ENCODE measurements around the gene CGN. TPM values are rescaled to one million over a fixed set of nuclear protein-coding genes. Genes with fewer than 3 reads are reported as not detected.

The CGN gene
- total RNA-seq, 2 experiments from 2014 or later, result 0.08 to 0.28 TPM

GRCh38 chr1:151584780-151585179 is 73.6 kb downstream of the CGN start:
- H3K4me3 Mint-ChIP-seq, result no peak overlapping the region
- no peaks in the 10 kb centered on the region for H3K9me3 Mint-ChIP-seq
- peaks cover 0 to 2% of the 10 kb centered on the region in 2 experiments for H3K27me3 ChIP-seq (ENCODE audit: control insufficient read depth in 1 of 2, insufficient read depth in 2 of 2, low read length in 2 of 2)
- H3K36me3 Mint-ChIP-seq (ENCODE audit: low read depth), result no peaks in the 10 kb centered on the region
- H3K27ac Mint-ChIP-seq, result no peak overlapping the region
- no peaks in the 10 kb centered on the region for H3K36me3 ChIP-seq (ENCODE audit: insufficient read depth, low read length)
- no peak for DNase-seq
- no peak overlapping the region for H3K27ac ChIP-seq (ENCODE audit: low read depth in 1 of 2, low read length in 2 of 2)
- H3K4me1 Mint-ChIP-seq (ENCODE audit: low read depth), result no peaks in the 10 kb centered on the region
- H3K27me3 Mint-ChIP-seq, result peaks cover under 1% of the 10 kb centered on the region
- intact Hi-C loops (cut with DNase I, micrococcal nuclease), result no loop called here
- TF ChIP-seq CTCF (IDR thresholded peaks at IDR 0.05), result no peak
- ATAC-seq (ENCODE audit: poor library complexity), result no peak
- no peaks in the 10 kb centered on the region for H3K9me3 ChIP-seq (ENCODE audit: control insufficient read depth in 1 of 2, insufficient read depth in 1 of 2, low read length in 2 of 2)
- no peak overlapping the region for H3K4me3 ChIP-seq (ENCODE audit: low read length)
- ChIA-PET POLR2A (no interaction called here), CTCF (no interaction called here)
- no peaks in the 10 kb centered on the region for H3K4me1 ChIP-seq (ENCODE audit: insufficient read depth, low read length)

DNA sequence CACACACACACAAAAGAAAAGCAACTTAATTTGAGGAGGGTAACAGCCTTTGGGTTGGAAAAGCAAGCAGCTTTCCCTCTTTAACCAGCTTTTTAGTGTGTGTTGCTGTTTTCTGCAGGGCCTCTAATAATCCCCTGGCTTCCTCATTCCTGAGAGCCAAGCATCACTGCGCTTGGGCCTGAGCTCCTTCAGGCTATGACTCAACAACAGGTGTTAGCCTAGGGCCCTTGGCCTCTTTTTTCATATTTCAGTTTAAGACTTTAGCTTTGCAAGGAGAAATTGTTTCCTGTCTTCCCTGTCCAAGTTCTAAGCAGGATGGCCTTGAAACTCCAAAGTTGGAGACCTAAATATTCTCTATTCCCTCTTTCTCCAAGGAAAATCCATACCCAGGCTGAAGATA is 74.4 kb downstream of the CGN start:
- Mint-ChIP-seq H3K36me3 (ENCODE audit: low read depth) (no peaks in the 10 kb centered on the region), H3K27me3 (peaks cover 4% of the 10 kb centered on the region), H3K4me1 (ENCODE audit: low read depth) (no peaks in the 10 kb centered on the region), H3K9me3 (peaks cover under 1% of the 10 kb centered on the region), H3K4me3 (no peak overlapping the region), H3K27ac (no peak overlapping the region)
- no peaks in the 10 kb centered on the region for H3K36me3 ChIP-seq (ENCODE audit: insufficient read depth, low read length)
- TF ChIP-seq CTCF (IDR thresholded peaks at IDR 0.05), result no peak
- no peaks in the 10 kb centered on the region for H3K4me1 ChIP-seq (ENCODE audit: insufficient read depth, low read length)
- H3K27me3 ChIP-seq (ENCODE audit: control insufficient read depth in 1 of 2, insufficient read depth in 2 of 2, low read length in 2 of 2), result peaks cover 0 to 2% of the 10 kb centered on the region in 2 experiments
- intact Hi-C loops (cut with DNase I, micrococcal nuclease), result no loop called here
- ChIA-PET POLR2A (no interaction called here), CTCF (interaction anchor here (1.1 kb wide), 1 partner anchor 8 kb away, joined by 3 read pairs; no protein-coding TSS in a partner anchor)
- no peak for DNase-seq
- H3K4me3 ChIP-seq (ENCODE audit: low read length), result no peak overlapping the region
- H3K27ac ChIP-seq (ENCODE audit: low read depth in 1 of 2, low read length in 2 of 2), result no peak overlapping the region
- no peaks in the 10 kb centered on the region for H3K9me3 ChIP-seq (ENCODE audit: control insufficient read depth in 1 of 2, insufficient read depth in 1 of 2, low read length in 2 of 2)
- ATAC-seq (ENCODE audit: poor library complexity), result no peak

Small RNAs within 50 kb of the gene (microRNA-seq; reads per million reads assigned to microRNA genes)
- gene MIR554 (ENCODE audit: borderline microRNAs expressed, borderline replicate concordance), result not detected

Other genes with a start within 250 kb of the CGN start
- gene ZNF687, start 229.1 kb upstream of the CGN start, total RNA-seq, result 10 to 100 TPM; 38.9 to 40.0 TPM
- gene PI4KB, start 184.0 kb upstream of the CGN start, total RNA-seq, result 10 to 100 TPM; 50.2 to 51.0 TPM
- gene RFX5, start 164.1 kb upstream of the CGN start, total RNA-seq, result 10 to 100 TPM; 62.0 to 65.7 TPM
- not detected for gene SELENBP1, start 138.7 kb upstream of the CGN start, total RNA-seq
- 100 to 1,000 TPM; 316 to 324 TPM for gene PSMB4, start 111.8 kb upstream of the CGN start, total RNA-seq
- 10 to 100 TPM; 97.8 to 99.4 TPM for gene POGZ, start 51.9 kb upstream of the CGN start, total RNA-seq
- 1 to 10 TPM; 7.2 to 9.6 TPM for gene TUFT1, start 28.9 kb downstream of the CGN start, total RNA-seq
- 10 to 100 TPM; 13.2 to 13.3 TPM for gene SNX27, start 100.7 kb downstream of the CGN start, total RNA-seq
- not detected for gene CELF3, start 205.4 kb downstream of the CGN start, total RNA-seq
- gene RIIAD1, start 210.1 kb downstream of the CGN start, total RNA-seq, result not detected